ENCODE data around the gene TMEM53. TPM values are rescaled to one million over a fixed set of nuclear protein-coding genes. Genes with fewer than 3 reads are reported as not detected.
"Not testable (repeated sequence)": the region's sequence is repeated elsewhere in the genome, so short reads cannot be mapped to it uniquely, and the experiment has no call there.

TMEM53 gene
- total RNA-seq, 2 donors from 2014 or later, result 3.8 to 5.3 TPM

- intact Hi-C loops (cut with DNase I), result no loop called here
Observed at GRCh38 chr1:44677201-44677766, 3.0 kb upstream of the TMEM53 start.

DNA sequence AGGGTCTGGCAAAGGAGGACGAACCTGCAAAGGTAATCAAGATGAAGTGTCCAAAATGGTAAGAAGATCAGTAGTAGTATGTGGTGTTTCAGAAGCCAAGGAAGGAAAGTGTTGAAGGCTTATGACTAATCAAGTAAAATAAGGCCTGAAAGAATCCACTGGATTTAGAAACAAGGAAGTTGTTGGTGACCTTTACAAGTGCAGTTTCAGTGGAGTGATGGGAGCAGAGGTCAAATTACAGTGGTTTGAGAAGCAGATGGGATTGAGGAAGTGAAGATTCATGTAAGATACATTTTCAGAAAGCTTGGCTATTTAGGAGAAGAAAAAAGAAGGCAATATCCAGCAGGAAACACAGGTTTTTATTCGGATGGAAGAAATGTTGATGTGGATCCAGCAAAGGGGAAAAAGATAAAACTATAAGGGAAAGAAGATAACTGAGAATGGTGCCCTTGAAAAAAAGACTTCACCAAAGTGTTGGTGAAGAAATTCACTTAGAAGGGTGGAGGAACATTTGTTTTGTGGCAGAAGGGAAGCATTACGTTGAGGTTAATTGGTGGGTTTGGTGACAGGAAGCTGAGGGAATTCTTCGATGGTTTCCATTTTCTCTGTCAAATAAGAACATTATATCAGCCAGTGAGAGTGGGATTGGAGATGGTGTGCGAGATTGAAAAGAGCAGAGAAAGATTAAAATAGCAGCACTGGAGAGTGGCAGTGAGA, 2.4 kb upstream of the TMEM53 start:
- no peak for DNase-seq (ENCODE audit: low spot score)
- intact Hi-C loops (cut with DNase I), result no loop called here

More at GRCh38 chr1:44677201-44677766, 3.0 kb upstream of the TMEM53 start:
- no peak for DNase-seq (ENCODE audit: low spot score)

- DNase-seq (ENCODE audit: low spot score), result no peak
- intact Hi-C loops (cut with DNase I), result no loop called here
Observed at GRCh38 chr1:44675186-44675585, 905 bp upstream of the TMEM53 start.

- no peak for DNase-seq (ENCODE audit: low spot score)
- intact Hi-C loops (cut with DNase I), result loop anchor here in 1 of 2 donors (5.0 kb wide), 1 partner anchor 1091 kb away; no protein-coding TSS in a partner anchor
Observed at GRCh38 chr1:44673675-44674112, 587 bp downstream of the TMEM53 start.

DNA sequence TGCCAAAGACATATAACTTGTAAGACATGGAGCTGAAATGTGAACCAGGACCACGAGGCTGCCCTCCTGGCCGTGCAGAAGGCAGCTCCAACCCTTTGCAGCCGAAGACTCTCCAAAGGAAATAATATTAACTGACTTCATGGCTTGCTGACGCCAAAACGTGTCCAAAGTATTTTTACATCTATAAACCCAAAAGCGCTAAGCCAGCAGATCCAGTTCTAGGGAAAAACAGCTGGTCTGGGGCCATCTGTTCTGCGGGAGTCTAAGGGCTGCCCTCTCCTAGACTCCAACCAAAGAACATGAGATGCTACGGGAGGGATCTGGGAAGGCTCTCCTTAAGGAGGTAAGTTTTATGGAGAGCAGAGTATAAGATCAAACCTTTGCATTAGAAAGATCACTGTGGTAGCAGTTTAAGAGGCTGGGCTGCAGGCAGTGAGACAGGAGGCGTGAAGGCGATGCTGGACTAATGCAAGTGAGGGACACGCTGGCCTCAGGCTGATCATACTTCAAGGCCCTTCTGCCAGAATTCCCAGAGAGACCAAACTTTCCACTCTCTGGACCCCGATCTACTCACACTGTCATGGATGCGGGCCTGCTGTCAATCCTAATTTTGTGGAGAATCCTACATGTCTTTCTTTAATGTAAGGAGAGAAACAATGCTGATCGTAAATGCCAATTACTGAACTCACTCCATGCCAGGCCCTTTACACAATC, 1.2 kb downstream of the TMEM53 start:
- no peak for DNase-seq (ENCODE audit: low spot score)
- intact Hi-C loops (cut with DNase I), result loop anchor here in 1 of 2 donors (5.0 kb wide), 1 partner anchor 1091 kb away; no protein-coding TSS in a partner anchor

- DNase-seq (ENCODE audit: low spot score), result no peak
- intact Hi-C loops (cut with DNase I), result loop anchor here in 1 of 2 donors (5.0 kb wide), 1 partner anchor 1090 kb away; no protein-coding TSS in a partner anchor
Observed at GRCh38 chr1:44672254-44672955, 1.9 kb downstream of the TMEM53 start.

- no peak for DNase-seq (ENCODE audit: low spot score)
- intact Hi-C loops (cut with DNase I), result loop anchor here in 1 of 2 donors (5.0 kb wide), 1 partner anchor 1089 kb away; no protein-coding TSS in a partner anchor
Observed at GRCh38 chr1:44670751-44671640, 3.3 kb downstream of the TMEM53 start.

DNA sequence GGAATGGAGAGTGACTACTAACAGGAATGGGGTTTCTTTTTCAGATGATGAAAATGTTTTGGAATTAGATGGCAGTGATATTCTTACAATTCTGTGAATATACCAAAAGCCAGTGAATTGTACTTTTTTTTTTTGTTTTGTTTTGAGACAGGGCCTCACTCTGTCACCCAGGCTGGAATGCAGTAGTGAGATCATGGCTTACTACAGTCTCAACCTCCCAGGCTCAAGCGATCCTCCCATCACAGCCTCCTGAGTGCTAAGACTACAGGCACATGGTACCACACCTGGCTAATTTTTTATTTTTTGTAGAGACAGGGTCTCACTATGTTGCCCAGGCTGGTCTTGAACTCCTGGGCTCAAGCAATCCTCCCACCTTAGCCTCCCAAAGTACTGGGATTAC, 7.6 kb downstream of the TMEM53 start:
- intact Hi-C loops (cut with DNase I); DNase-seq (ENCODE audit: low spot score): not testable (repeated sequence)

DNA sequence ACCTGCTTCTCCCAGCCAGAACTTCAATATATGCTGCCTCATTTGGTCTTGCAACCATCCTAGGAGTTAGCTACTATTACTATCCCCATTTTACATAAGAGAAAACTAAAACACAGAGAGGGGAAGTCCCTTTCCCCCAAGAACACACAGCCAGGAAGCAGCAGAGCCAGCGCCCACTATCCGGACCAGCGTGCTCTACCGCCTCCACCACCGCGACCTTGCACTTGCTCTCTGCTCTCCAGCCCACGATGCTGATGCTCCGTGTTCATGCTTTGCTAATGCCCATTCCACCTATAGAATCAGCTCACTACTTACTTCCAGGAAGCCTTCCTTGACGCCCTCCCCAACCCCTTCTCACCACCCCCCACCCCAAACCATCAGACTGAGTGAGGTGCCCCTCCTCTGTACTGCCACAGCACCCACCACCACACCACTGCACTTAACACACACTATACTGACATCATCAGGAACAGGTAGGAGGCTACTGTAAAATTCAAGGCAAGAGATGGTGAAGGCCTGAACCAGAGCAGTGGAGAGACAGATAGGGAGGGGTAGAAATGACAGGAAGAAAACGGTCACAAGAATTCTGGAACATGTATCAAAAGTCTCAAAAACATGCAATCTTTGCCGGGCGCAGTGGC, 9.4 kb downstream of the TMEM53 start:
- intact Hi-C loops (cut with DNase I), result no loop called here
- no peak for DNase-seq (ENCODE audit: low spot score)

DNA sequence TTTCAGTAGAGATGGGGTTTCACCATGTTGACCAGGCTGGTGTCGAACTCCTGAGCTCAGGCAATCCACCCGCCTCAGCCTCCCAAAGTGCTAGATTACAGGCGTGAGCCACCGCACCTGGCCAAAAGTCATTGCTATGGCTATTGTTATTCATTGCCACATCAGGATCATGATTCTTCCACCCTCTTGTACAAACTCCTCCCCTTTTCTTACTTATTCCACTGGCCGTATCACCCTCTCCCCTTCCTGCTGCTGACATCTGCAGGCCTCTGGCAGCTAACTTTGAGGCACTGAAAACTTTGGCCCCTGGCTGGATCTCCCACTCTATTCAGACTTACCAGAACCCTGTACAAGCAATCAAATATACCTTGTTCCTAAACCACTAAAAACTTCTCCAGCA, 10.9 kb downstream of the TMEM53 start:
- no peak for DNase-seq (ENCODE audit: low spot score)
- intact Hi-C loops (cut with DNase I), result no loop called here

- intact Hi-C loops (cut with DNase I), result no loop called here
Observed at GRCh38 chr1:44662683-44663030, 11.6 kb downstream of the TMEM53 start.

GRCh38 chr1:44661781-44662682, 12.2 kb downstream of the TMEM53 start:
- no peak for DNase-seq (ENCODE audit: low spot score)
- intact Hi-C loops (cut with DNase I), result no loop called here

More at GRCh38 chr1:44662683-44663030, 11.6 kb downstream of the TMEM53 start:
- DNase-seq (ENCODE audit: low spot score), result no peak

- intact Hi-C loops (cut with DNase I), result no loop called here
- DNase-seq (ENCODE audit: low spot score), result no peak
Observed at GRCh38 chr1:44660176-44660575, 14.1 kb downstream of the TMEM53 start.

DNA sequence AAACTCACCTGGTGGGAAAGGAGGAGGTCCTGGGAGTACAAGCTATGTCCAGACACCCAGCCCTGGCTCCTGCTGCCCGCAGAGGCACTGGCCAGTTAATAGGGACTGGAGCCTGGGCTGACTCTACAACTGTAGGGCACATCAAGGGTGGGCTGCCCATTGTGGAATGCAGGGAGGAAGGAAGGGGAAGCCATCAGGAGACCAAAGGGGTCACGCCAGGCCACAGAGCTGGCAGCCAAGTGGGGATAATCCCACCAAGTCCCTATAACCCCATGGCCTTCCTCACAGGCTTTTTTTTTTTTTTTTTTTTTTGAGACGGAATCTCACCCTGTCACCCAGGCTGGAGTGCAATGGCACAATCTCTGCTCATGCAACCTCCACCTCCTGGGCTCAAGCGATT, 14.7 kb downstream of the TMEM53 start:
- intact Hi-C loops (cut with DNase I), result no loop called here
- no peak for DNase-seq (ENCODE audit: low spot score)

DNA sequence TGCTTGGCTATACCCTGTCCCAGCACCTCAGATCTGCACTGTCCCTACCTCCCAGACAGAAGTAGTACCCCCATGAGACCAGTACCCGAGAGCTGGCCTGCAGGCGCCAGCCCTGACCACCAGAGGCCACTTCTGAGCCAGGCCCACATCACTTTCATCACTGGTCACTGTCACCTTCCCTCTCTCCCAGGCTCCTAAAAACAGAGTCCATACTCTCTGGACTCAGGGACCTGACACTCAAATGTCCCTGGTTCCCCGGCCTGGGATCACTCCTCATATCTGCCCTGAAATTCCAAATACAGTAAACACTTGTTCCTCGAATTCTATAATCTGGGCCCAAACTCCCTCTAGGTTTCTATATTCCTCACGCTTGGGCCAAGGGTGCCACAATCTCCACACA, 18.7 kb downstream of the TMEM53 start:
- no peak for DNase-seq (ENCODE audit: low spot score)
- intact Hi-C loops (cut with DNase I), result no loop called here

DNA sequence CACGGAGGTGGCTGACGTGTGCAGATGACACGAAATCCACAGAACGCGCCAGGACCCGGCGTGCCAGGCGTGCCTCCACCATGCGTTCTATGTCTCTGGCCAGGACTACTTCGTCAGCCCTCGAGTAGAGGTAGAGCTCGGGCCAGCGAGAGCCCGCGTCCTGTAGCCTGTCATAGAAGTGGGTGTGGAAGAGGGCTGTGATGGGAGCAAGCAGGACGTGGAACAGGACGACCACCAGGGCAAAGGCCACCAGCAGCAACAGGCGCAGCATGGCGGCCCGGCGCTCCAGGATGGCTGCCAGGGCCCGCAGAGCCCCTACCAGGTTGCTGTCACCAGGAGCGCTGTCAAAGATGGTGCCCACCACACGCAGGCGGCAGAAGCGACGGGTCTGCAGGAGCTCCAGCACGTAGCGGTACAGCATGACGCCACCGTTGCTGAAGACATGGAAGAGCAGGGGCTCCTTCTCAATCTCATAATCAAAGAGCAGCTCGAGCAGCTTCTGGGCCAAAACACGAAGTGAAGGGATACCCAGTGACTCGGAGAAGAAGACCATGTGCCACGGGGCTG, 19.6 kb downstream of the TMEM53 start:
- intact Hi-C loops (cut with DNase I), result loop anchor here in 1 of 2 donors (5.0 kb wide), 1 partner anchor 272 kb away; no protein-coding TSS in a partner anchor
- no peak for DNase-seq (ENCODE audit: low spot score)

Data from posterior vena cava (tissue), 2 donors.